IMR-90 (cell line): Measurements from ENCODE around the gene TSC22D4. TPM values are rescaled to one million over a fixed set of nuclear protein-coding genes. Genes with fewer than 3 reads are reported as not detected.

ENCODE experiments used
- ATAC-seq: fragments of 200-7000 bp; cut with Tn5 transposase; 2 replicates; pipeline ENCODE4 v1.9.1; 2020; ENCODE audit warnings: low read depth, mild to moderate bottlenecking, moderate library complexity
- BruUV-seq: library from RNA; stranded (reverse); fragments of 400-500 nt; replicated peaks from 2 replicates; lab custom pipeline; 2021; lab: Mats Ljungman, UMichigan
- CTCF ChIA-PET: fragments of 300-600 bp; formaldehyde crosslinking; extraction: SDS; loops from one replicate; lab custom pipeline; 2021; ENCODE audit warnings: antibody characterized with exemption; lab: Yijun Ruan, JAX
- POLR2A ChIA-PET: fragments of 300-600 bp; sonication (Branson Sonifier 250); formaldehyde crosslinking; loops from one replicate; lab custom pipeline; 2022; ENCODE audit warnings: antibody characterized with exemption; ENCODE audit not compliant: unreplicated experiment; lab: Charles Lee
- DNase-seq: peaks from one replicate; pipeline ENCODE4 v3.0.0; 2013
- H2AFZ ChIP-seq: replicated peaks from 2 replicates; pipeline ENCODE3; 2013; ENCODE audit warnings: low read length, mild to moderate bottlenecking; ENCODE audit not compliant: poor library complexity
- H2AK5ac ChIP-seq: 2 replicates; pipeline ENCODE4 v1.6.1; 2013; ENCODE audit warnings: low read depth, low read length, inconsistent platforms
- H2AK9ac ChIP-seq: replicated peaks from 2 replicates; pipeline ENCODE3; 2013; ENCODE audit warnings: mild to moderate bottlenecking, low read depth, low read length, moderate library complexity; ENCODE audit not compliant: poor library complexity
- H2BK120ac ChIP-seq: 2 replicates; pipeline ENCODE4 v1.6.1; 2013; ENCODE audit warnings: low read depth, low read length, inconsistent platforms
- H2BK15ac ChIP-seq: 3 replicates; pipeline ENCODE4 v1.6.1; 2013; ENCODE audit warnings: low read depth, low read length, inconsistent platforms
- H2BK20ac ChIP-seq: 2 replicates; pipeline ENCODE4 v1.6.1; 2013; ENCODE audit warnings: low read depth, mild to moderate bottlenecking, inconsistent platforms, low read length, moderate library complexity
- H2BK5ac ChIP-seq: 2 replicates; pipeline ENCODE4 v1.6.1; 2013; ENCODE audit warnings: mild to moderate bottlenecking, low read depth, low read length, inconsistent platforms; ENCODE audit not compliant: poor library complexity, severe bottlenecking
- H3K14ac ChIP-seq: replicated peaks from 2 replicates; pipeline ENCODE4 v1.6.1; 2013; ENCODE audit warnings: low read depth, low read length, inconsistent platforms
- H3K18ac ChIP-seq: 2 replicates; pipeline ENCODE4 v1.6.1; 2013; ENCODE audit warnings: low read depth, low read length, control low read depth
- H3K23ac ChIP-seq: 2 replicates; pipeline ENCODE4 v1.6.1; 2013; ENCODE audit warnings: low read depth, low read length, inconsistent platforms
- H3K27ac ChIP-seq: 2 replicates; pipeline ENCODE4 v1.5.1; 2013; ENCODE audit warnings: mild to moderate bottlenecking, control low read depth, low read length; ENCODE audit not compliant: insufficient read depth
- H3K27me3 ChIP-seq: 2 replicates; pipeline ENCODE4 v1.6.1; 2013; ENCODE audit warnings: low read length; ENCODE audit not compliant: control insufficient read depth, insufficient read depth
- H3K36me3 ChIP-seq: 2 replicates; pipeline ENCODE4 v1.6.1; 2013; ENCODE audit warnings: low read length, mixed read lengths; ENCODE audit not compliant: control insufficient read depth, insufficient read depth
- H3K4ac ChIP-seq: 2 replicates; pipeline ENCODE4 v1.6.1; 2013; ENCODE audit warnings: low read depth, low read length, inconsistent platforms
- H3K4me1 ChIP-seq: 2 replicates; pipeline ENCODE4 v1.6.1; 2013; ENCODE audit warnings: low read length, mixed read lengths; ENCODE audit not compliant: control insufficient read depth, insufficient read depth
- H3K4me2 ChIP-seq: 2 replicates; pipeline ENCODE4 v1.6.1; 2013; ENCODE audit warnings: low read depth, mild to moderate bottlenecking, control low read depth, low read length, moderate library complexity
- H3K4me3 ChIP-seq: 2 replicates; pipeline ENCODE4 v1.5.1; 2013; ENCODE audit warnings: low read depth, mild to moderate bottlenecking, control low read depth, low read length, moderate library complexity; ENCODE audit not compliant: insufficient read depth
- H3K56ac ChIP-seq: 2 replicates; pipeline ENCODE4 v1.6.1; 2013; ENCODE audit warnings: low read length, inconsistent platforms; ENCODE audit not compliant: insufficient read depth; ENCODE audit errors: extremely low read depth
- H3K79me1 ChIP-seq, 2 experiments: 2 replicates each; pipeline ENCODE4 v1.6.1; 2013; ENCODE audit warnings: low read length in 2 of 2, inconsistent platforms in 1 of 2, low read depth in 1 of 2
- H3K9ac ChIP-seq: 2 replicates; pipeline ENCODE4 v1.6.1; 2013; ENCODE audit warnings: low read depth, low read length, control low read depth
- H3K9me1 ChIP-seq: 2 replicates; pipeline ENCODE4 v1.6.1; 2013; ENCODE audit warnings: low read length, inconsistent platforms; ENCODE audit not compliant: insufficient read depth
- H3K9me3 ChIP-seq: 2 replicates; pipeline ENCODE4 v1.6.1; 2013; ENCODE audit warnings: low read length; ENCODE audit not compliant: control insufficient read depth, insufficient read depth
- H4K20me1 ChIP-seq: 2 replicates; pipeline ENCODE4 v1.6.1; 2013; ENCODE audit warnings: low read length, inconsistent platforms; ENCODE audit not compliant: insufficient read depth
- H4K5ac ChIP-seq: 2 replicates; pipeline ENCODE4 v1.6.1; 2013; ENCODE audit warnings: mild to moderate bottlenecking, low read depth, low read length, control low read depth
- H4K8ac ChIP-seq, 2 experiments: 2 replicates each; pipeline ENCODE4 v1.6.1; 2013; ENCODE audit warnings: low read depth in 2 of 2, low read length in 2 of 2, control low read depth in 1 of 2, inconsistent platforms in 1 of 2
- H4K91ac ChIP-seq: 2 replicates; pipeline ENCODE4 v1.6.1; 2013; ENCODE audit warnings: low read depth, low read length, inconsistent platforms; ENCODE audit not compliant: insufficient read depth
- BHLHE40 ChIP-seq: fragments of 150-350 bp; IDR thresholded peaks from 2 replicates; pipeline ENCODE4 v1.6.1; 2016; ENCODE audit warnings: mild to moderate bottlenecking, low read depth, low read length
- CTCF ChIP-seq: conservative IDR thresholded peaks from 2 replicates; pipeline ENCODE4 v1.5.1; 2012; ENCODE audit warnings: mild to moderate bottlenecking, low read depth, low read length, improper control_type of control experiment
- RCOR1 ChIP-seq: IDR thresholded peaks from 2 replicates; pipeline ENCODE4 v1.6.1; 2012; ENCODE audit warnings: mild to moderate bottlenecking, low read length, improper control_type of control experiment; ENCODE audit not compliant: insufficient replicate concordance
- USF2 ChIP-seq: fragments of 150-350 bp; IDR thresholded peaks from 2 replicates; pipeline ENCODE4 v1.6.1; 2017; ENCODE audit warnings: mild to moderate bottlenecking, antibody characterized with exemption, low read length, low read depth
- WGBS, 2 experiments: methylation state at CpG; one replicate each; pipeline versions ENCODE4 v1.1.5 to v1.1.7; 2013; ENCODE audit warnings: missing lambda C conversion rate in 2 of 2; ENCODE audit not compliant: insufficient read length in 1 of 2; ENCODE audit errors: extremely low coverage in 2 of 2; 5-methylcytosine and 5-hydroxymethylcytosine counted together
- dilution Hi-C: fragments of 300-500 bp; cut with HindIII; formaldehyde crosslinking; loops from one replicate; pipeline ENCODE4 v1.14.3; 2018; ENCODE audit warnings: low sequenced_read_pairs; ENCODE audit not compliant: unreplicated experiment
- in situ Hi-C: fragments of 300-500 bp; cut with MboI; formaldehyde crosslinking; loops from 3 replicates; pipeline ENCODE4 v1.14.3; 2019; ENCODE audit warnings: low sequenced_read_pairs, inconsistent platforms, mixed read lengths
- intact Hi-C: fragments of 100-400 bp; cut with micrococcal nuclease; formaldehyde crosslinking; loops from 2 replicates; pipeline ENCODE4 v1.10.0; 2022
- polyA plus RNA-seq, 3 experiments: library from polyadenylated mRNA; depleted of rRNA; stranded (reverse); fragments of >200 nt; gene quantifications; 2 replicates each; pipeline ENCODE4 v1.2.3, GENCODE V29; 2012; ENCODE audit warnings: low replicate concordance in 1 of 3
- total RNA-seq: library from RNA; depleted of rRNA; stranded (reverse); fragments of >200 nt; gene quantifications from 2 replicates; pipeline ENCODE4 v1.2.3, GENCODE V29; 2012

TSC22D4 gene
- total and polyA plus RNA-seq, 2 of the 4 experiments (the other 2 are of a cell fraction): 9.3 to 29.9 TPM

- Histone ChIP-seq H2BK15ac (peak overlapping the region; percentile 74; the same call in 2 of the 3 replicates), H3K4me2 (no peak overlapping the region), H3K27ac (no peak overlapping the region), H2AK9ac (peak overlapping the region; percentile 12), H3K9me1 (peaks cover 30% of the 10 kb centered on the region), H3K27me3 (no peaks in the 10 kb centered on the region), H2BK20ac (peak overlapping the region; percentile 37), H3K9me3 (no peaks in the 10 kb centered on the region), H4K8ac (peak overlapping the region in 1 of 2 experiments; percentile 92; a peak in 2 of 4 replicates), H3K36me3 (no peaks in the 10 kb centered on the region), H2AK5ac (peak overlapping the region; percentile 90), H3K23ac (peak overlapping the region; percentile 56; the same call in 1 of the 2 replicates), H3K14ac (peak overlapping the region; percentile 73), H2BK120ac (peak overlapping the region; percentile 74), H3K9ac (no peak overlapping the region), H3K4ac (peak overlapping the region; percentile 58), H3K79me1 (peaks cover 0 to 10% of the 10 kb centered on the region in 2 experiments; a peak in 2 of 4 replicates), H3K56ac (no peak overlapping the region), H4K5ac (peak overlapping the region; percentile 83), H3K18ac (peak overlapping the region; percentile 5; the same call in 1 of the 2 replicates), H3K4me3 (no peak overlapping the region), H2BK5ac (no peak overlapping the region), H4K20me1 (no peaks in the 10 kb centered on the region), H3K4me1 (peaks cover 27% of the 10 kb centered on the region), H4K91ac (peak overlapping the region; percentile 66; the same call in 1 of the 2 replicates), H2AFZ (no peak overlapping the region)
- DNase-seq (no peak), ATAC-seq (no peak)
- WGBS, 2 experiments: 92% methylated on average over 2 of the region's 9 CpGs; no CpG with 5 or more reads in 1 of the 2 experiments
- intact Hi-C loops: no loop called here
- ChIA-PET CTCF (no interaction called here), POLR2A (interaction anchor here (1.4 kb wide), 1 partner anchor 12 kb away, joined by 3 read pairs; no protein-coding TSS in a partner anchor)
- in situ Hi-C loops: loop anchor here (25.0 kb wide), 1 partner anchor 669 kb away; no protein-coding TSS in a partner anchor
- dilution Hi-C loops: no loop called here
- no TSS peak for BruUV-seq
- TF ChIP-seq USF2 (no peak), CTCF (no peak), RCOR1 (no peak), BHLHE40 (no peak)
Observed at GRCh38 chr7:100443096-100443840, 35.7 kb downstream of the TSC22D4 start.
